RPMI7951 (cell line): ENCODE results near the gene NUP210L. TPM values are rescaled to one million over a fixed set of nuclear protein-coding genes. Genes with fewer than 3 reads are reported as not detected.
"Not testable (repeated sequence)": the region's sequence is repeated elsewhere in the genome, so short reads cannot be mapped to it uniquely, and the experiment has no call there.

ENCODE experiments used
- DNase-seq: peaks from one replicate; pipeline ENCODE4 v3.0.0-alpha.2; 2012; ENCODE audit warnings: low read depth
- total RNA-seq: library from RNA; depleted of rRNA; stranded (reverse); fragments of >200 nt; shearing (Covaris generic); gene quantifications from 2 replicates; pipeline ENCODE4 v1.2.3, GENCODE V29; 2014

NUP210L gene
- total RNA-seq, 1 experiment from 2014 or later = not detected

- no peak for DNase-seq
Measured at GRCh38 chr1:154170547-154171222, 15.8 kb upstream of the NUP210L start.

- DNase-seq = no peak
Measured at GRCh38 chr1:154167461-154167860, 12.6 kb upstream of the NUP210L start.

- DNase-seq = no peak
Measured at GRCh38 chr1:154166207-154166606, 11.3 kb upstream of the NUP210L start.

- DNase-seq = no peak
Measured at GRCh38 chr1:154159554-154159953, 4.7 kb upstream of the NUP210L start.

- no peak for DNase-seq
Measured at GRCh38 chr1:154158307-154159125, 3.6 kb upstream of the NUP210L start.

- DNase-seq = no peak
Measured at GRCh38 chr1:154157520-154158306, 2.8 kb upstream of the NUP210L start.

- DNase-seq = no peak
Measured at GRCh38 chr1:154155251-154155650, 378 bp upstream of the NUP210L start.

GRCh38 chr1:154154053-154154452, 820 bp downstream of the NUP210L start:
- no peak for DNase-seq

GRCh38 chr1:154151311-154151710, 3.6 kb downstream of the NUP210L start:
- DNase-seq = no peak

GRCh38 chr1:154148807-154149206, 6.1 kb downstream of the NUP210L start:
- DNase-seq = no peak

- not testable (repeated sequence) for DNase-seq
Measured at GRCh38 chr1:154147505-154147904, 7.4 kb downstream of the NUP210L start.

- no peak for DNase-seq
Measured at GRCh38 chr1:154145986-154146385, 8.9 kb downstream of the NUP210L start.

- no peak for DNase-seq
Measured at GRCh38 chr1:154142358-154142757, 12.5 kb downstream of the NUP210L start.

- DNase-seq = no peak
Measured at GRCh38 chr1:154141240-154141639, 13.6 kb downstream of the NUP210L start.

GRCh38 chr1:154137888-154138287, 17.0 kb downstream of the NUP210L start:
- no peak for DNase-seq

GRCh38 chr1:154133256-154133655, 21.6 kb downstream of the NUP210L start:
- no peak for DNase-seq

GRCh38 chr1:154129391-154129970, 25.4 kb downstream of the NUP210L start:
- no peak for DNase-seq

GRCh38 chr1:154123205-154123604, 31.7 kb downstream of the NUP210L start:
- DNase-seq = not testable (repeated sequence)

- DNase-seq = no peak
Measured at GRCh38 chr1:154117642-154118041, 37.2 kb downstream of the NUP210L start.

- DNase-seq = no peak
Measured at GRCh38 chr1:154115180-154115579, 39.7 kb downstream of the NUP210L start.

GRCh38 chr1:154104433-154105082, 50.3 kb downstream of the NUP210L start:
- no peak for DNase-seq
